ENCODE data around the gene MDC1. TPM values are rescaled to one million over a fixed set of nuclear protein-coding genes. Genes with fewer than 3 reads are reported as not detected.

Gene MDC1
- total and polyA plus RNA-seq, 2 of the 13 experiments (the other 11 are each of a cell fraction or from before 2014, with no cell fraction given) = 8.4 to 14.0 TPM

DNA sequence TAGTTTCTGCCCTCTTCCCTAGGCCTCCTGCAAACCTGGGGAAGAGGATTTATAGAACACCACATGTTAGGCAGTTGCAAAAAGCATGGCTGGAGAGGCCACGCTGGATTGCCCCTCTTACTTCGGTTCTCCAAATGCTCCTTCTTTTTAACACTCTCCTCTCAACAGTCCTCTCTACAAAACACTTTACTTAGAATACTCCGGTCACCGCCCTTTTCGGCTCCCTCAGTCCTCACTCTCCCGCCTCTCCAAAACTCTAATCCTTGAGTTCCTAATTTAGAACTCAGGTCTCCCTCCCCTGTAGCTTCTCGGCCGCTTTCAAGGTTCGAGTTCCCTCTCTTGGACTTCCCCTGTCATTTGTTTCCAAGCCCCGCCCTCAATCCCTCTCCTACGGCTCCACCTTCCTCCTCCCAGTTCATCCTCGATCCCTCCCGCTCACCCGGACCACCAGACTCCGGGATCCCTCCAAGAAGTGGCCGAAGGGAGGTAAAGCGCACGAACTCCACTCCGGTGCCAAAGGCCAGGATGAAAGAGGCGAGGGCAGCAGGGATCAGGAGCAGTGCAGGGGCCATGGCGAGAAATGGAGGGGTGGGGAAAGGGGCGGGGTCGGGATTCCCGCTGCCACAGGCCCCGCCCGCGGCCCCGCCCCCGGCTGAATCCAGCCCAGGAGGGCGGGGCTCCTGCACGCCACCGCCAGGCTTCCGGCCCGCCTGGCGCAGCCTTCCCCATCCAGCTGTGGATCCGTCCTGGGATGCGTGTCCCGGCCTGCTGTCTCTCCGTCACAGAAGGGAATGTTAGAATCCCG is 26.5 kb downstream of the MDC1 start, which contains the start of gene NRM (continued):
- TF ChIP-seq UBTF (CRISPR knock-in tag; IDR thresholded peaks at IDR 0.05) (peak; percentile 25; the same call in 1 of the 2 replicates), SRSF1 (optimal IDR thresholded peaks at IDR 0.05; ENCODE audit: low read depth, low read length) (peak; percentile 80), CEBPG (CRISPR knock-in tag; IDR thresholded peaks at IDR 0.05) (0 out of 2 replicates have a peak, but pooled peaks have one; percentile 15), ATM (IDR thresholded peaks at IDR 0.05; ENCODE audit: borderline replicate concordance) (no peak), RORA (CRISPR knock-in tag; IDR thresholded peaks at IDR 0.05) (no peak), ZBTB7B (CRISPR knock-in tag; IDR thresholded peaks at IDR 0.05) (0 out of 2 replicates have a peak, but pooled peaks have one; percentile 21), ZNF790 (CRISPR knock-in tag; IDR thresholded peaks at IDR 0.05; ENCODE audit: borderline replicate concordance) (0 out of 2 replicates have a peak, but pooled peaks have one; percentile 42), THYN1 (CRISPR knock-in tag; IDR thresholded peaks at IDR 0.05; ENCODE audit: borderline replicate concordance, low read depth) (no peak), ZNF724P (CRISPR knock-in tag; IDR thresholded peaks at IDR 0.05; ENCODE audit: borderline replicate concordance) (no peak), POGK (CRISPR knock-in tag; conservative IDR thresholded peaks at IDR 0.05) (0 out of 2 replicates have a peak, but pooled peaks have one; percentile 24), SOX6 (IDR thresholded peaks at IDR 0.05) (no peak), SOX6 (CRISPR knock-in tag; IDR thresholded peaks at IDR 0.05) (peak; percentile 44; the same call in 1 of the 2 replicates), ZFAT (CRISPR knock-in tag; conservative IDR thresholded peaks at IDR 0.05) (no peak), ZNF709 (CRISPR knock-in tag; IDR thresholded peaks at IDR 0.05) (peak; percentile 61; the same call in 1 of the 2 replicates), GABPA (IDR thresholded peaks at IDR 0.05; ENCODE audit: low read depth, low read length) (peak; percentile 60), GABPA (CRISPR knock-in tag; IDR thresholded peaks at IDR 0.05; ENCODE audit: low read depth) (peak; percentile 75), BCL6 (CRISPR knock-in tag; IDR thresholded peaks at IDR 0.05) (0 out of 2 replicates have a peak, but pooled peaks have one; percentile 37), ZFYVE20 (CRISPR knock-in tag; IDR thresholded peaks at IDR 0.05; ENCODE audit: borderline replicate concordance, low read depth) (no peak), SP5 (CRISPR knock-in tag; IDR thresholded peaks at IDR 0.05; ENCODE audit: borderline replicate concordance, low read depth) (peak; percentile 85), ZNF496 (CRISPR knock-in tag; IDR thresholded peaks at IDR 0.05; ENCODE audit: insufficient replicate concordance) (no peak), POLR2AphosphoS2 (IDR thresholded peaks at IDR 0.05; ENCODE audit: low read depth, low read length) (no peak), TBX3 (IDR thresholded peaks at IDR 0.05; ENCODE audit: borderline replicate concordance) (no peak), HMG20A (CRISPR knock-in tag; IDR thresholded peaks at IDR 0.05; ENCODE audit: borderline replicate concordance) (no peak), AGO2 (optimal IDR thresholded peaks at IDR 0.05; ENCODE audit: low read depth, low read length) (peak; percentile 23), ARNT2 (CRISPR knock-in tag; IDR thresholded peaks at IDR 0.05; ENCODE audit: low read depth) (peak; percentile 60; the same call in 1 of the 2 replicates)

Data from HepG2 (cell line).